NCI-H510A (cell line): Measurements from ENCODE around the gene ATG4C.

Experiments used
- DNase-seq: peaks from one replicate; lab custom pipeline; 2025; lab: John Stamatoyannopoulos, UW

The ATG4C gene

DNA sequence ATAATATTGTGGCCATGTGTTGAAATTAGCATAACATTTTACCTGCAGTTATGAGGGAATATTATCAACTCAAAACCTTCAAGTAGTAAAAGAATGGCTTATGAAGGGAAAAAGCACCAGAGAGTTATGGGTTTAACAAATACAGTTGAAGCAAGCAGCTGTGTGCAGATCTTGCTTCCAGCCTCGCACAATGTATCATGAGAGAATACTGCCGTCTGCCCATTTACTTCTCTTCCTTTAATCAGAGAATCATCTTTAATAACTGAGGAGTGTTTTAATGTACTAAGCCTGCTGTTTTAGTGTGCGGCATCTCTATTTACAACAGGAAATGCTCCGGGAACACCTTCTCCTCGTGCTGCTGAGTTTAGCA lies 120.9 kb downstream of the ATG4C start:
- DNase-seq: no peak

DNA sequence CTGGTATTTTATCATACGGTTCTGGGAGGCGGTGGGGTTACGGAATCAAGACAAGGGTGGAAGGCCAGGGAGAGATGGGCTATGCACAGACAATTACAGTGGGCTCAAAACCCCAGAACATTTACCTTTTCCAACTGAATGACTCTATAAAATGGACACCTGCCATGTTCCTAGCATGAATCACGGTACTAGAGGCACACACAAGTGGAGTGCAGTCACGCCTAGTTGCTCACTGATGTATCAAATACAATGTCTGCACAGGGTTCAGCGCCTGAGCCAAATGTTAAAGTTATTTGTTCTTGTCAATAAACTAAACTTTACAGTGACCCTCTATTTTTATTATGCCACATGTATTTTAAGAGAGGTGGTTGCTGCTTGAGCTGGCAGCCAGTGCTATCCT lies 121.4 kb downstream of the ATG4C start:
- DNase-seq: peak; percentile 68

DNA sequence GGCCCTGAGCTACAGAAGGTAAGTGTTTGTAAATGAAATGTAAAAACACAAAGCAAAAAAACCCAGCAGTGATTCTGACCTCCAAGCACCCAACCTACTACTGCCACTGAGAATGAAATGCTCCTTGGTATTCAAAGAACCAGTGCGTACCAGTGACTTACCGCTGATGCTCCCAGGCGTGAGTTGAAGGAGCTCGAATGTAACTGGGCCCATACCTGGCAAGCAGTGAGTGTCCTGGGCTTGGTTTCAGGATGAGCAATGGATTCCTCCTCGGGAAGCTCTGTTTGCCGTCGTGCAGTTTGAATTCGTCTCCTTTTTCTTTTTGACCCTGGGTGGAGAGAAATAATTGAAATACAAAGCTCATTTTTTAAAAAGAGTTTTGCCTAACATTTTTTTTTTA lies 121.9 kb downstream of the ATG4C start:
- no peak for DNase-seq

DNA sequence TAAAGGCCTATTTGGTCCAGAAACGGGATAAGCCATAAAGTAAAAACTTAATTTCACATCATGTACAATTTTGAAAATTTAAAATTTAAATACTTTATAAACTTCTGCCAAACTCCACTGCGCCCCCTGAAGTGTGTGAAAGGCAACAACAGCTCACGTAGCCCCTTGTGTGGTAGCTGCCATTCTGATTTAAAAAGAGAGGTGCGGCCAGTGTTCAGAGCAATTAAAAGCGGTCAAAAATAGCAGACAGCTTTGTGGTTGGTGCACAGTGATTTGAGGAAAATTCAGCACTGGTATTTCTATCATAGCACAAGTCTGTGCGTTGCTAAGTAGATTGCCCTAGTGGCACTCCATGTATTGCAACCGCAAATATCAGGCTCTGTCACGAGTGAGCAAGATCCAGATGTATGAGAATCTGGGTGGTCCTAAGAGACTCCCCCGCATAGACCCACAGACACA lies 122.5 kb downstream of the ATG4C start:
- no peak for DNase-seq

DNA sequence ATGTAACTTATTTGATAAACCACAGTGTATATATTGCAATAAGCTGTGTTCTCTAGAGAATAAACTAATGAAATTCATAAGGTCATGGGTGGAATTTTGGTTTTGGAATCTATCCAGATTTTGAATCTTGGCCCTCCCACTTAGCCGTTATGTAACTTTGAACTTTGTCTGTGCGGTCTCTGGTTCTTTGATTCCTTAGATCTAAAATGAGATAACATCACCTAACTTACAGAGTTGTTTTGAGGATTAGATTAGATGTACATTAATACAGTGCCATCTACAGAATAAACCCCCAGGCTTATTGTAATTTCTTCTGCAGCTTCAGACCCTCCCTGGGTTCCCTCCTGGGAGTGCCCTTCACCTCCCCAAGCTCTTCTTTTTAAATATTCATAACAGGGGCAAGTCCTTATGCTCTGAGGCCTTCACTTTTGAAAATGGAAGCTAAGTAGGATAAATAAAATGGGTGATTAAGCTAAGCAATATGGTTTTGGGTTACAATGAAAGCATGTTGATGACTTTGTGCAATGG lies 124.3 kb downstream of the ATG4C start:
- no peak for DNase-seq

DNA sequence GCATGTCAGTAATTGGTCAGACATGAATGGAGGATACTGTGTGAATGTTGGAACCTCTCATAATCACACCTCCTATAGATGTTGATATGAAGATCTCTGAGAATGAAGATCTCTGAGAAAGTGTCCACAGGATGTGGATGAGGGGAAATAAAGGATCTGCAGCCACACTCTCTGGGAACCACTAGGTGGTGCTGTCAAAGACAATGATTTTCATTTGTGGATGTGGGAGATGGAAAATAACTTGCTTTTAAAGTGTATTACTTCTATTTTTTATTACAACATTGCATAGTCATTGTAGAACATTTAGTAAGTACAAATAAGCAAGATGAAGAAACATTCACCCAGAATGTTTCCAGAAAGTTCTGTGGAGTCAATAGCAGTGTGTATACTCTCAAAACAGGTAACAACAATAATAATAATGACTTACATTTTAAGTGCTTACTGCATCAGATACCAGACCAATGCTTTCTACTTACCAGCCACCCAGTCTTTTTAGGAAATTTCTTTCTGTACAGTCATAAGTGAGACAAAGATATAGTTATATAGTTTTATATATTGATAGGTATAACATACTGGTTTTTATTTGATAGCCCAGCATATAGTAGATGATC lies 128.2 kb downstream of the ATG4C start:
- no peak for DNase-seq
